ENCODE measurements around the gene SNCA.

SNCA gene

GRCh38 chr4:89703829-89704590 is 133.0 kb downstream of the SNCA start:
- no peak for DNase-seq

- DNase-seq, result no peak
Observed at GRCh38 chr4:89700766-89701423, 136.1 kb downstream of the SNCA start.

GRCh38 chr4:89685690-89686089 is 151.3 kb downstream of the SNCA start:
- DNase-seq, result no peak

GRCh38 chr4:89685277-89685676 is 151.7 kb downstream of the SNCA start:
- DNase-seq, result no peak

GRCh38 chr4:89684536-89684935 is 152.4 kb downstream of the SNCA start:
- no peak for DNase-seq

GRCh38 chr4:89682808-89683207 is 154.2 kb downstream of the SNCA start:
- DNase-seq, result no peak

- DNase-seq, result no peak
Observed at GRCh38 chr4:89681671-89682070, 155.3 kb downstream of the SNCA start.

GRCh38 chr4:89681219-89681618 is 155.7 kb downstream of the SNCA start:
- peak; percentile 87 for DNase-seq

GRCh38 chr4:89674876-89675459 is 162.0 kb downstream of the SNCA start:
- peak; percentile 71 for DNase-seq
